Thymus (tissue), 11 donors: ENCODE results near the gene PITX2. TPM values are rescaled to one million over a fixed set of nuclear protein-coding genes. Genes with fewer than 3 reads are reported as not detected.

ENCODE experiments used
- DNase-seq, 9 donors: peaks; one replicate each; pipeline ENCODE4 v3.0.0-alpha.2; 2013; ENCODE audit warnings: low spot score in 9 of 9, low read depth in 6 of 9, missing footprints in 1 of 9
- H3K27ac ChIP-seq, 2 donors: one replicate each; pipeline ENCODE4 v1.5.1; 2013; ENCODE audit warnings: control low read depth in 1 of 2, low read depth in 1 of 2, low read length in 1 of 2, mild to moderate bottlenecking in 1 of 2, moderate library complexity in 1 of 2
- H3K27me3 ChIP-seq, 2 donors: one replicate each; pipeline ENCODE4 v1.5.1; 2013; ENCODE audit warnings: low read length in 1 of 2; ENCODE audit not compliant: control insufficient read depth in 2 of 2, insufficient read depth in 1 of 2
- H3K36me3 ChIP-seq, 2 donors: one replicate each; pipeline ENCODE4 v1.5.1; 2013; ENCODE audit warnings: low read length in 1 of 2, mild to moderate bottlenecking in 1 of 2, moderate library complexity in 1 of 2; ENCODE audit not compliant: control insufficient read depth in 2 of 2, insufficient read depth in 2 of 2
- H3K4me1 ChIP-seq, 2 donors: one replicate each; pipeline ENCODE4 v1.5.1; 2013; ENCODE audit warnings: low read length in 2 of 2; ENCODE audit not compliant: control insufficient read depth in 2 of 2, insufficient read depth in 2 of 2
- H3K4me3 ChIP-seq, 2 donors: one replicate each; pipeline ENCODE4 v1.5.1; 2013; ENCODE audit warnings: low read length in 2 of 2, control low read depth in 1 of 2, mild to moderate bottlenecking in 1 of 2
- H3K9me3 ChIP-seq, 2 donors: one replicate each; pipeline ENCODE4 v1.5.1; 2013; ENCODE audit warnings: low read length in 1 of 2, mild to moderate bottlenecking in 1 of 2; ENCODE audit not compliant: control insufficient read depth in 2 of 2, insufficient read depth in 1 of 2
- WGBS: extraction: QIAGEN DNeasy Blood & Tissue Kit; methylation state at CpG from one replicate; pipeline ENCODE4 v1.1.7; 2013; 5-methylcytosine and 5-hydroxymethylcytosine counted together
- polyA plus RNA-seq: library from polyadenylated mRNA; stranded (reverse); fragments of 200-250 nt; gene quantifications from one replicate; pipeline ENCODE4 v1.2.3, GENCODE V29; 2013
- total RNA-seq: library from RNA; stranded (reverse); fragments of 120-200 nt; gene quantifications from one replicate; pipeline ENCODE4 v1.2.4, GENCODE V29; 2013
- donor health status: healthy.

Gene PITX2
- total and polyA plus RNA-seq, 2 donors: 0.33 to 0.39 TPM

GRCh38 chr4:110660755-110661154 is 37.9 kb upstream of the PITX2 start:
- WGBS: 92% methylated on average over 2 of the region's 2 CpGs
- Histone ChIP-seq H3K9me3 (no peaks in the 10 kb centered on the region), H3K36me3 (no peaks in the 10 kb centered on the region), H3K4me1 (no peaks in the 10 kb centered on the region), H3K27me3 (no peaks in the 10 kb centered on the region), H3K4me3 (no peak overlapping the region), H3K27ac (no peak overlapping the region)
- no peak for DNase-seq

DNA sequence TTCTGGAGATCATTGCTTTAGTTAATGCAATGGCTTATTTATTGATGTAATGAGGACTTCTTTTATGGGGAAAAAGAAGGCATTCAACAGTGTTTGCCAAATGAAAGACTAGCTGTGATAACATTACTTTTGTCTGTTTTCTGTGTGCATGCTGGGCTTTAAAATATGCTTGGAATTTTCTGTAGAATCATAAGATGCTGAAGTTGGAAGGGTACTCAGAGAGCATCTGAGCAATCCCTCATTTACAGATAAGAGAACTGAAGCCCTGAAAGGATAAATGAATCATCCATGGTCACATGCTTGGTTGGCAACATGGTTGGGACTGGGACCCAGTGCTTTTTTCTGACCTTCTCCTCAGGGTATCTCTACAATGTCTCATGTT is 31.4 kb upstream of the PITX2 start:
- no peak for DNase-seq
- Histone ChIP-seq H3K4me3 (no peak overlapping the region), H3K4me1 (no peaks in the 10 kb centered on the region), H3K36me3 (no peaks in the 10 kb centered on the region), H3K9me3 (no peaks in the 10 kb centered on the region), H3K27me3 (no peaks in the 10 kb centered on the region), H3K27ac (no peak overlapping the region)

DNA sequence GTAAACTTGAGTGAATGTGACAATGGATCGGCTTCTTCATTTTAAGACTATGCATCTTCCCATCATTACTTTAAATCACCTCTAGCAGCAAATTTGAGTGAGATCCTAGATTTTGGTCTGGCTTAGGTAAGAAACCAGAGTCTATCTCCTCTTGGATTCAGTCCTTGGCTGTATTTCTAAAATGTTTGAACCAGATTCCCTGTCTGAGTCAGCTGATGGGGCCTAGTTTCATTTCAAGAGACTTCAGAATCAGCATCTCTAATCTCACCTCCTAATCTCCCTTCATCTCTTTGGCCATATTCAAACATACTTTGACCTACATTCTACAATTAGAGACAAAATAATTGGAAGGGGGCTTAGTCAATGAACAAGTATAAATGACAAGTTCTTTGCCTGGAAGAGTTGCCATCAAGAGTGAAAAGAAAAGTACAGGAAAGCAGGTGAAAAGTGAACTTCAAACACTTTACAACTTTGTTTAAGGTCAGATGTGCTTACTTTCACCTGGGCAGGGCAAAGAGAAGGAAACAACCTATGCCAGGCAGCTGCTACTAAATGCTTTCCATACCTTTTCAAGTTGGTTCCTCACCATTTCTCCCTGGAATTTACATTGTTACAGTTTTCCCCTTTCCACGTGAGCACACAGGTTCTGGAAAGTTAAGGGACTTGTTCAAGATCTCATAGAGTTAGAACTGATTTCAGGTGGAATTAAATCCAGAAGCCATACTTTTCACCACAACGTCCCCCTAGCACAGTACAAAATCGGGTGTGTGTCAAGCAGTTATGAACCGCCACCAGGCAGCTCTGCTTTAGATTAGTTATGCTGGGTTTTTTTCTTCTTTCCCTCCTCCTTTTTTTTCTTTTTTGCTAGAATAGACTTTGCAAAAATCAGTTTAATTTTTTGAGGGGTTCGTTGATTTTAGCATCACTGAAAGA is 30.7 kb upstream of the PITX2 start:
- no peaks in the 10 kb centered on the region for H3K4me1 ChIP-seq
- no peak for DNase-seq
- whole genome bisulfite sequencing: 92% methylated on average over 6 of the region's 6 CpGs
- no peaks in the 10 kb centered on the region for H3K9me3 ChIP-seq
- no peaks in the 10 kb centered on the region for H3K27me3 ChIP-seq
- no peak overlapping the region for H3K27ac ChIP-seq
- no peaks in the 10 kb centered on the region for H3K36me3 ChIP-seq
- H3K4me3 ChIP-seq: no peak overlapping the region

DNA sequence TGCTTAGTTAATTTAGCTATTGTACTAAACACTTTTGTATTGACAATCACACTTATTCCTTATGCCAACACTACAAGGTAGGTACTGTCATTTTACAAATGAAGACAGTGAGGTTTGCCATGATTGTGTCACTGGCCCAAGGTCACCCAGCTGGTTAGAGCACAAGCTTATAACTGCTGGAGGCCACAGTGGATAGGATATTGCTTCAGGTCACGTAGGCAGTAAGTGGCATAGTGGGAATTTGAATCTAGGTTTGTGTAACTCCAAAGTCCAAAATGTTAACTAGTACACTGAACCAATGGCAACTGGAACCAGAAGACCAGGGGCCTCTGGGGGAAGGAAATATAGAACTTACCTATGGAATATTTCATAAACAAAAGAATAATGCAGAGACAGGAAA is 21.1 kb upstream of the PITX2 start:
- no peak for DNase-seq
- no peak overlapping the region for H3K27ac ChIP-seq
- H3K4me1 ChIP-seq: no peaks in the 10 kb centered on the region
- H3K36me3 ChIP-seq: no peaks in the 10 kb centered on the region
- no peak overlapping the region for H3K4me3 ChIP-seq
- no peaks in the 10 kb centered on the region for H3K9me3 ChIP-seq
- H3K27me3 ChIP-seq: peaks cover 31 to 58% of the 10 kb centered on the region in 2 donors
- 83% methylated on average over 1 of the region's 1 CpG for WGBS

GRCh38 chr4:110643096-110643495 is 20.2 kb upstream of the PITX2 start:
- no peaks in the 10 kb centered on the region for H3K36me3 ChIP-seq
- H3K4me1 ChIP-seq: no peaks in the 10 kb centered on the region
- H3K27ac ChIP-seq: no peak overlapping the region
- 94% methylated on average over 1 of the region's 1 CpG for WGBS
- no peaks in the 10 kb centered on the region for H3K9me3 ChIP-seq
- H3K4me3 ChIP-seq: no peak overlapping the region
- DNase-seq: no peak
- peaks cover 36 to 67% of the 10 kb centered on the region in 2 donors for H3K27me3 ChIP-seq

DNA sequence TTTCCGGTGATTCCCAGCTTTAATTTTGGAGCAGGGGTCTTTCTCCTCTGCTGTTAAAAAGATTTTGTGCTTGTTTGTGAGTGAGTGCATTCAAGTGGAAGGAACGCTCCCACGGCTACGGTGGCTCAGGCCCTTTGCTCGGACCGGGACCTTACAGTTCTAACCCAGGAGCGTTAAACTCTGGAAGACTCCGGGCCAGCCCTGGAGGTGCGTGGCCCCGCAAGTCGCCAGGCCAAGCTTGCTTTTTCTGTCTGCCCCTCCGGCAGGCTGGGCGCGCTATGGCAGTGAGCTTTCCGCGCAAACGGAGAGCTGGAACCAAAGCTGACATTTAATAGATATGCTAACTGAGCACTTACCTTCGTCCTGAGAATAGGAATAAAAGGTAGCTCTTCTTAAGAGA is 18.3 kb upstream of the PITX2 start:
- no peak overlapping the region for H3K4me3 ChIP-seq
- H3K27me3 ChIP-seq: peaks cover 52 to 84% of the 10 kb centered on the region in 2 donors
- no peaks in the 10 kb centered on the region for H3K36me3 ChIP-seq
- 10% methylated on average over 18 of the region's 18 CpGs for WGBS
- no peaks in the 10 kb centered on the region for H3K9me3 ChIP-seq
- peaks cover 0 to 3% of the 10 kb centered on the region in 2 donors for H3K4me1 ChIP-seq
- no peak for DNase-seq
- H3K27ac ChIP-seq: no peak overlapping the region

DNA sequence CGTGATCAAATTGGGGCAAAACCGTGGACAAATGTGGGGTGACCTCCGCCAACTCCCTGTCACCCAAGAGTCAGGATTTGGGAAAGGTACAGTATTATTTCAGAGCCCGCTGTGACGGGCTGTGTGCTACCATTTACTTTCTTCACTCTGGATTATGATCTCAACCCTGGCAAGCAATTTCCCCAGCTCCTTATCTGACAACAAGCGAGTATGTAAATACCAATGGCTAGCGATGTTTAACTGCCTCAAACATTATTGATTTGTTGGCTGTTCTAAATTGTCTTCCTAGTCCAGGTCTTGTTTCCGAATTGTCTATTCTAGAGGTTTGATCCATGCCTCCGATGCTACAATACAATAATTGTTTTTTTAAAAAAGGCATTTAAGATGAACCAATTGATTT is 17.7 kb upstream of the PITX2 start:
- no peak overlapping the region for H3K4me3 ChIP-seq
- no peak for DNase-seq
- peaks cover 0 to 3% of the 10 kb centered on the region in 2 donors for H3K4me1 ChIP-seq
- no peaks in the 10 kb centered on the region for H3K9me3 ChIP-seq
- no peaks in the 10 kb centered on the region for H3K36me3 ChIP-seq
- no peak overlapping the region for H3K27ac ChIP-seq
- 15% methylated on average over 9 of the region's 9 CpGs for WGBS
- peaks cover 55 to 88% of the 10 kb centered on the region in 2 donors for H3K27me3 ChIP-seq

DNA sequence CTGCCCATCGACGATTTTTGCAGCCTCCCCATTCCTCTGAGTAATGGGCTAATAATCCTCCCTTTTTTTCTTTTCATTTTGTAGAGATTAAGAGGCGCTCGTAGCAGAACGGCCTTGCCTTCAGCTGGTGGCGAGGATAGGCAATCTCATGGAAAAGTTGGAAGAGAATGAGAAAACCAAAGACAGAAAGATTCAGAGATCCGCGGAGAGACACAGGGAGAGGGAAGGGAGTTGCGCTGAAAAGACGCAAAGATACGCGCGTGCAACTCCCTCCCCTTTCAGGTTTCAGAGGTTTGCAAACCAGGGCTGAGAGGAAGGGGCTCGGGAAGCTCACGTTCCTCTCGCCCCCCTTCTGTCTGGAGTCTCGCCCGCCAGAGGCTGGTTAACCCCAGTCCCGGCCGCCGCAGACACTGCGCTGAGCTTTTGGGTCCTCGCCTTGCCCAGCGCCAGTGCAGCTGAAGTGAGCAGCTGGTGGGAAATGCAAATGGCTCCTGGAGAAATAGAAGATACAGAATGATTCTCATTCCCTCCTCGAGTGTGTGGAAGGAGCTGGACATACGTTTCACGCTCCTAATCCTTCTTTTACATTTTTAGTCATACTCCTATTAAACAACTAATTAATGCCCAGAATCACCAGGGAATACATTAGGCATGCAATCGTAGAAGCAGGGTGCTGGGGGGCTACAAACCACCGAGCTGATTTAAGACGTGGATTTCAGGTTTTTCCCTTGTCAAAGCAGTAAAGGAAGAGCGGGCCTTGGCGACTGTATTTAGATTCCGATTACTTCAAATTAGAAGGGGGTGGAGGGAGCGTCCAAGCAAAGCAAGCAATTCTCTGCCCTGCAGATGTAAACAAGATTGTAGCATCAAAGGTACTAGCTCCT is 16.6 kb upstream of the PITX2 start:
- Histone ChIP-seq H3K4me3 (no peak overlapping the region), H3K4me1 (peaks cover 0 to 3% of the 10 kb centered on the region in 2 donors), H3K27ac (no peak overlapping the region), H3K9me3 (no peaks in the 10 kb centered on the region), H3K27me3 (peaks cover 61 to 97% of the 10 kb centered on the region in 2 donors), H3K36me3 (no peaks in the 10 kb centered on the region)
- DNase-seq: no peak
- 14% methylated on average over 34 of the region's 34 CpGs for WGBS
